Measurements from ENCODE around the gene DBF4. TPM values are rescaled to one million over a fixed set of nuclear protein-coding genes. Genes with fewer than 3 reads are reported as not detected.
"Not testable (repeated sequence)": the region's sequence is repeated elsewhere in the genome, so short reads cannot be mapped to it uniquely, and the experiment has no call there.

Gene DBF4
- total RNA-seq, 1 experiment from 2014 or later = 22.0 TPM

GRCh38 chr7:87918740-87919139 lies 42.4 kb downstream of the DBF4 start:
- CTCF ChIA-PET = interaction anchor here (0.7 kb wide), 1 partner anchor 150 kb away, joined by 4 read pairs; no protein-coding TSS in a partner anchor
- no peak overlapping the region for H3K27ac Mint-ChIP-seq (ENCODE audit: unreplicated experiment)

GRCh38 chr7:87919875-87920274 lies 43.6 kb downstream of the DBF4 start:
- Mint-ChIP-seq H3K4me1 (ENCODE audit: low read depth, unreplicated experiment) (no peaks in the 10 kb centered on the region), H3K27ac (ENCODE audit: unreplicated experiment) (no peak overlapping the region), H3K27me3 (ENCODE audit: unreplicated experiment) (no peaks in the 10 kb centered on the region), H3K9me3 (ENCODE audit: low read depth, unreplicated experiment) (no peaks in the 10 kb centered on the region), H3K36me3 (ENCODE audit: insufficient read depth, unreplicated experiment) (no peaks in the 10 kb centered on the region), H3K4me3 (ENCODE audit: low read depth, unreplicated experiment) (no peak overlapping the region)
- DNase-seq = no peak
- intact Hi-C loops (cut with micrococcal nuclease; ENCODE audit: unreplicated experiment) = no loop called here
- no peak for TF ChIP-seq CTCF (IDR thresholded peaks at IDR 0.05; ENCODE audit: unreplicated experiment)
- CTCF ChIA-PET = interaction anchor here (0.5 kb wide), 1 partner anchor 13 kb away, joined by 6 read pairs; no protein-coding TSS in a partner anchor
- no TSS peak for BruUV-seq (replicated peaks)

More at GRCh38 chr7:87918740-87919139, 42.4 kb downstream of the DBF4 start:
- H3K27me3 Mint-ChIP-seq (ENCODE audit: unreplicated experiment) = no peaks in the 10 kb centered on the region
- no TSS peak for BruUV-seq (replicated peaks)
- intact Hi-C loops (cut with micrococcal nuclease; ENCODE audit: unreplicated experiment) = no loop called here
- no peak overlapping the region for H3K4me3 Mint-ChIP-seq (ENCODE audit: low read depth, unreplicated experiment)
- no peaks in the 10 kb centered on the region for H3K9me3 Mint-ChIP-seq (ENCODE audit: low read depth, unreplicated experiment)
- no peak for TF ChIP-seq CTCF (IDR thresholded peaks at IDR 0.05; ENCODE audit: unreplicated experiment)
- no peaks in the 10 kb centered on the region for H3K4me1 Mint-ChIP-seq (ENCODE audit: low read depth, unreplicated experiment)
- H3K36me3 Mint-ChIP-seq (ENCODE audit: insufficient read depth, unreplicated experiment) = no peaks in the 10 kb centered on the region
- DNase-seq = no peak

- BruUV-seq (replicated peaks) = no TSS peak
- DNase-seq = no peak
- no peaks in the 10 kb centered on the region for H3K4me1 Mint-ChIP-seq (ENCODE audit: low read depth, unreplicated experiment)
- H3K27me3 Mint-ChIP-seq (ENCODE audit: unreplicated experiment) = no peaks in the 10 kb centered on the region
- H3K27ac Mint-ChIP-seq (ENCODE audit: unreplicated experiment) = no peak overlapping the region
- no peaks in the 10 kb centered on the region for H3K36me3 Mint-ChIP-seq (ENCODE audit: insufficient read depth, unreplicated experiment)
- no peaks in the 10 kb centered on the region for H3K9me3 Mint-ChIP-seq (ENCODE audit: low read depth, unreplicated experiment)
- H3K4me3 Mint-ChIP-seq (ENCODE audit: low read depth, unreplicated experiment) = no peak overlapping the region
- CTCF ChIA-PET = interaction anchor here (0.5 kb wide), 1 partner anchor 14 kb away, joined by 6 read pairs; no protein-coding TSS in a partner anchor
- intact Hi-C loops (cut with micrococcal nuclease; ENCODE audit: unreplicated experiment) = no loop called here
- no peak for TF ChIP-seq CTCF (IDR thresholded peaks at IDR 0.05; ENCODE audit: unreplicated experiment)
Measured at GRCh38 chr7:87920578-87920977, 44.3 kb downstream of the DBF4 start.

GRCh38 chr7:87922759-87923395 lies 46.6 kb downstream of the DBF4 start:
- H3K4me1 Mint-ChIP-seq (ENCODE audit: low read depth, unreplicated experiment); DNase-seq; intact Hi-C loops (cut with micrococcal nuclease; ENCODE audit: unreplicated experiment); H3K36me3 Mint-ChIP-seq (ENCODE audit: insufficient read depth, unreplicated experiment); H3K27me3 Mint-ChIP-seq (ENCODE audit: unreplicated experiment); H3K27ac Mint-ChIP-seq (ENCODE audit: unreplicated experiment); H3K4me3 Mint-ChIP-seq (ENCODE audit: low read depth, unreplicated experiment); BruUV-seq (replicated peaks); H3K9me3 Mint-ChIP-seq (ENCODE audit: low read depth, unreplicated experiment): not testable (repeated sequence)
- CTCF ChIA-PET = interaction anchor here (1.0 kb wide), 1 partner anchor 11 kb away, joined by 4 read pairs; the partner anchor contains the start of gene ADAM22
